T1000 (cell line): ENCODE data around the gene LBH.
A peak's percentile ranks its signal among the peaks of the same experiment; 100 is the strongest.
"Not testable (repeated sequence)": the region's sequence is repeated elsewhere in the genome, so short reads cannot be mapped to it uniquely, and the experiment has no call there.

Source experiments
- DNase-seq: peaks from one replicate; lab custom pipeline; 2025; ENCODE audit warnings: mixed read lengths; lab: John Stamatoyannopoulos, UW

Gene LBH

DNA sequence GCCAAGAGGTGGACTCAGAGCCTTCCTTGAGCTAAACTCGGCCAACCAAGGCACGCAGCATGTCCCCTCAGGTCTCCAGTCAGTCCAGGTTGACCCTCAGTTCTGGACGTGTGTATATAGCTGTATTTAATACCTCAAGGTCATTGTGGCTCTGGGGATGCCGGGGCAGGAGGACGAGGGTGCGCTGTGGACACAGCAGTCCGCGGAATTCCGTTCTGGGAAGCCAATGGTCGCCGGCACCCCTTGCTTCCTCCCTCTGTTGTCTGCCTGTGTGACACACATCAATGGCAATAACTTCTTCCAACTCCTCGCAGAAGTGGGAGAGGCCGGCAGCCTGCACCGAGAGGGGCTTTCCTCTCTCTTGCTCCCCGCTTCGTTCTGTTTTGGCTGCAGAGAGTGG is 27.7 kb downstream of the LBH start:
- no peak for DNase-seq

DNA sequence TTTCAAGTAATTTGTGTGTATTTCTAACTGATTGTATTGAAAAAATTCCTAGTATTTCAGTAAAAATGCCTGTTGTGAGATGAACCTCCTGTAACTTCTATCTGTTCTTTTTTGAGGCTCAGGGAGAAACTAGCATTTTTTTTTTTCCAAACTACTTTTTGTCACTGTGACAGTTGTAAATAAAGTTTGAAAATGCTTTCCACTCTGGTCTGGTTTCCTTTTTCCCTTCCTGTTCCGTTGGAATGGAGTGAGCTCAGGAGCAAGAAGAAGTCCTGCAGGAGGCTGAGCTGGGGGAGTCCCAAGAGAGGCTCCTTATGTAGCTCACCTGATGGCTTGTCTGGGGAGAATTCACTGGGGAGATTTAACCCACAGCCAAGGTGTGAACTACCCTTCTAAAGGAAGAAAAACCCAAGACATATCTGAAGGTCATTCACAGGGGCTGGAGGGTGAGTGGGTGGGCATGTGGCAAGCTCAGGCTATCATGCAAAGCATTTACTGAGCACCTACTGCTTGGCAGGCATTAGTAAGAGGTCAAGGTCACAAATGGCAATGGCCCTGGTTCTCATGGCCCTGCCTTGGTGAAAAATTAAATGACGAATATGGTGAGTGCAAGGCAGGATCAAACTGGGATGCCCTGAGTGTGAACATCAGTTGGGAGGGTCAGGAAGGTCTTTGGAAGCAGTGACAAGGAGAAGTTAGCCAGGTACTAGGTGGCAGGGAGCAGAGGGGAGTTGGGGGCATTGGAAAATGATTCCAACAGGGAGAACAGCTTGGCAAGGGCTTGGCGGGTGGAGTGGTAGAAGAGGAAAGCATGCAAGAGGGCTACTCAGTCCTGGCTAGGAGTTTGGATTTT is 28.7 kb downstream of the LBH start:
- no peak for DNase-seq

DNA sequence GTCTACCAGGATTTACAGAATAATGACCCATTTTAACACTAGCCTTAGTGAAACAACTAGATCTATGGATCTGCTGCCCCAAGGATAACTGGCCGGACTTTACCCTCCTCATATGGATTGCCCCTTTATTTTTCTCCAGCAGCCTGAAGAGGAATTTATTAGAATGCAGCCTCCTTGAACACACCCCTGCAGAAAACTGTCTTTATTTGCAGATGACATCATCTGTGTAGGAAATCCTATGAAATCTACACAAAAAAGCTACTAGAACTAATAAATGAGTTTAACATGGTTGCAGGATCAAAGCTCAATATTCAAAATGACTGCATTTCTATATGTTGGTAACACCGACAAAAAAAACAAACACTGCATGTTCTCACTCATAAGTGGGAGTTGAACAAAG is 29.6 kb downstream of the LBH start:
- DNase-seq = no peak

DNA sequence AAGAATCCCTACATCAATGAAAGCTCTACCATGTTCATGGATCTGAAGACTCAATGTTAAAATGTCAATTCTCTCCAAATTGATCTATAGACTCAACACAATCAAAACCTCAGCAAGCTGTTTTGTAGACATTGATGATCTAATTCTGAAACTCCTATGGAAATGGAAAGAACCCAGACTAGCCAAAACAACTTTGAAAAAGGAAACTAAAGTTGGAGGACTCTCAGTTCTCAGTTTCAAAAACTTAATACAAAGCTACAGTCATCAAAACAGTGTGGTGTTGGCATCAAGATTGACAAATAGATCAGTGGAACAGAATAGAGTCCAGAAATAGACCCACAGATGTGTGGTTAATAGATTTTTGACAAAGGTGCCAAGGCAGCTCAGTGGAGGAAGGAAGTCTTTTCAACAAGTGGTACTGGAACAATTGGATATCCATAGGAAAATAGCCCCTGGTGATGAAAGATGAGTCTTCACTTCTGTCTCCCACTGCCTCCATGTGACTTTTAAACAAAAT is 30.4 kb downstream of the LBH start:
- DNase-seq = no peak

DNA sequence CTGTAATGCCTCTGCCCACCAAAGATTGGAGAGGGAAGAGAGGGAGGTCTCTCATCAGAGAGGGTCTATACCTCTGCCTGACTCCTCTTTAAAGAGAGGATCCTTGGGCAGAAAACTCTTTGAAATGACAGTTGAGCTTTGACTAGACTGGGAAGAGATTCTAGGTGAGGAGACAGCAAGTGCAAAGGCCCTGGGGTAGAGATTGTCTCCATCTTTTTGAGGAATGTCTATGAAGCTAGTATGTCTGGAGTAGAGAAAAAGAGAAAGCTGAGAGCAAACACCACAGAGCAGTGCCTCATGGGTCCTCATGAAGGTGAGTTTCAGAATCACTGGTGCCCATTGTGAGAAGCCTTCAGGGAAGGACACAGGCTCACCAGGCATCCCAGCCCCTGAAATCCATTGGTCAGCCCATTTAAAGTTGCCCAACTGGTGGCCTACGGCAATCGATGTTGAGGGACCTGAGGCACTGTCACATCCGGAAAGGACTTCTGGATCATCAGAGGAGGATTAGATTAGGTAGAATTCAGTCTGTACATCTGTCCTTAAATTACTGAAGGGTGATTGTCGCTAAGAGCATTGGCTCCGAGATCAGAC is 31.5 kb downstream of the LBH start:
- DNase-seq = no peak

DNA sequence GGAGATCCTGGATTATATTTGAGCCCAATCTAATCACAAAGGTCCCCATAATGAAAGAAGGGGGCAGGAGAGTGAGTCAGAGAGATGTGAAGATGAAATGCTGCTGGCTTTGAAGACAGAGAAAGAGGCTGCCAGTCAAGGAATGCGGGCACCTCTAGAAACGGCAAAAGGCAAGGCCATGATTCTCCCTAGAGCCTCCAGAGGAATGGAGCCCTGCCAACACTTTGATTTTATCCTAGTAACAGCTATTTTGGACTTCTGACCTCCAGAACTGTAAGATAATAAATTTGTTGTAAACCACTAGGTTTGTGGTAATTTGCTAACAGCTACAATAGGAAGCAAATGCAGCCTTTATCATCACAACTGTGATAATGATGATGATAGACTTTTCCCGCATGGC is 32.9 kb downstream of the LBH start:
- DNase-seq = no peak

DNA sequence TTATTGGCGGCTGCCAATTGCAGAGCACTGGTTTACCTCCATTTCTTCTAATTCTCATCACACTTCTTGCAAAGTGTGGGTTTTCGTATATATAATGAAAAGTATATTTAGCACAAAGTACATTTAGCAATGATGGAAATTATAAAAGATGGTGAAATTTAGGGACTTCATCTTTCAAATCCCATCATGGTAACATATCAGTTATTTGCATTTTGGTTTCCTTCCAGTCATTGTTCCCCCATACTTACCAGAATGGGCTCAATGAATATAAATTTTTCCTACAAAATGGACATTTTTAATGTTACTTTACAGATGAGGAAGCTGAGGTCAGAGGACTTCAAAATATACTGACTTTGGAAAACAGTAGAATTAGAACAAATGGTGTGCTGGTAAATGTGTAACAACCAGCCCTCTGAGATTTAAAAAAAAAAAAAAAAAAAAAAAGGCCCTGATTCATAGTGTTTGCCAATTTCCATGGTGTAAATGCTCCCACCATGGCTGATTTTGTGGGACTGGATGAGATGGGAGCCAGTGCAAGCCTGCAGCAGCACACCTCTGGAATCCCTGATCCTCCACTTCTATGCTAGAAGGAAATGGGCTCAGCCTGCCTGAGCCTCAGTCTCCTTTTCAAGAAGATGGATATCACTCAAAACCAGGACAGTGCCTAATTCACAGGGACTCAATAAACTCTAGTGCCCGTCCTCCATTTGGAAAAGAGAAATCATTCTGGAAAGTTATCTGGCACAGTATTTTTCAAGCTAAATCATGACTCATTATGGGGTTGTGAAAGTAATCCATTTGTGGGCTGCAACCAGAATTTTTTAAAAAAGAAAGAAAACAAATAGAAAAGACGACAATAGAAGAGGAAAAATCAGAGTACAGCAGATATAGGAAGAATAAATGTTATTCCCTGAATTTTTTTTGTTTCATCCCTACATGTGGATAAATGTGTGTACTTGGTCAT is 34.0 kb downstream of the LBH start:
- no peak for DNase-seq

DNA sequence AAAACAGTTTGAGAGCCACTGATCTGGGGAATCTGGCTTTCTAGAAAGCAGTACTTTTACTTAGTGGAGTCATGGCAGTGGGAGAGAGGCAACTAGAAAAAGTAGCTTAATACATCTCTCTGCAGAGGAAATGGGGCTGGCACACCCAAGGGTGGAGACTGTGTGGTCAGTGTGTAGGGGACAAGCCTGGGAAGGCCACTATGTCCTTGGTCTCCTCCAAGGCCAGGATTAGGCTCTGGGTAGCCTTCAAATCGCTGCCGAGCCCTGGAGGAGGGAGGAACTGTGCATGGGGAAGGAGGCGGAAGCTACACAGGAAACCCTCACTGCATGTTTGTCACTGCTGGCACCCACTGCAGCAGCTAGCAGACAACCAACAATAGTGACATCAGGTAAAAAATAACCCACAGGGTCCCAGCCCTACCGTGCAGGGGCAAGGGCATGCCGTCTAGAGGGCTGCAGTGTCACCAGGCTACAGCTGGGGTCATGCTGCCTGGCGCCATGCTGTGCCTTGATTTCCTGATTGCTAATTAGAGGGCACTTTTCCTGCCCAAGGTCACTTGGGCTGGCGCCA is 34.8 kb downstream of the LBH start:
- no peak for DNase-seq

DNA sequence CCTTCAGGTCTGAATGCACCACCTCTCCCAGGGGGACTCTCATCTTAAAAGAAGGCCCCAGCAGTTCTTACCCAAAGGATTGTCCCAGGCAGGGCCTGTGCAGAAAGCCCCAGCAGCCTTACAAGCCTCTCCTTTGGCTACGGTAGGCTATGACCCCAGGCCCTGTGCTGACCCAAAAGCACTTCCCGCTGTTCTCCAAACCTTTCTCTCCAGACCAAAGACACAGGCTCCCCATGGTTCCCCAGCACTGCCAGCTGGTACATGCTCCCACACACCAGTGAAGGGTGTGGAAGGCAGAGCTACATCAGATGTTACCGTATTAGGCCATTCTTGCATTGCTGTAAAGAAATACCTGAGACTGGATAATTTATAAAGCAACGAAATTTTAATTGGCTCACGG is 35.4 kb downstream of the LBH start:
- no peak for DNase-seq

DNA sequence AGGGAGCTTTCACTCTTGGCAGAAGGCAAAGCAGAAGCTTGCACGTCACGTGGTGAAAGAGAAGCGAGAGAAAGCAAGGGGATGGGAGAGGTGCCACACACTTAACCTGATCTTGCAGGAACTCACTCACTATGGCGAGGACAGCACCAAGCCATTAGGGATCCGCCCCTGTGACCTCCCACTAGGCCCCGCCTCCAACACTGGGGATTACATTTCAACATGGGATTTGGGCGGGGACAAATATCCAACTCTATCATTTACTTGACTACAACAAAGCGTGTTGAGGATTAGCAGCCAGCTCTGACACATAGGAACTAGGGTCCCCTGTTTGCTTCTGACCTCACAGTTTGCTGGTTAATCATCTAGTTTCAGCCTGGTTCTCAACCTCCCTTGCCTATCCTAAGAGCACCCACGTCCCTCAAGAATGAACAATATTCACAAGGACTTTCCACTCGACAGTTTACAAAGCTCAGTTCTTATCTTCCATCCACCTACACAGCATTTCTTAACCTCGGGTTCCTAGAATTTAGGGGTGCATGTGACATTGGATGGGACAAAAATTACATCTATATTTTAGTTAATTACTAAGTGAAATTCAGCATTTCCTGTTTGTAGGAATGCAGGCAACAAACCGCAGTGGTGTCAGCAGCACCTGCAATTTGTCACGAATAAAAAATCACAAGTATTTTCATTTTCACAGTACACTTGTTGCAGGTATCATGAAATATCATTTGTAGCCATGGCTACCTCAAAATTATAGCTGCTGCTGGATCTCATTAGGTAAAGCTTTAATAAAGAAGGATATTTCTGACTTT is 36.0 kb downstream of the LBH start:
- DNase-seq = no peak

DNA sequence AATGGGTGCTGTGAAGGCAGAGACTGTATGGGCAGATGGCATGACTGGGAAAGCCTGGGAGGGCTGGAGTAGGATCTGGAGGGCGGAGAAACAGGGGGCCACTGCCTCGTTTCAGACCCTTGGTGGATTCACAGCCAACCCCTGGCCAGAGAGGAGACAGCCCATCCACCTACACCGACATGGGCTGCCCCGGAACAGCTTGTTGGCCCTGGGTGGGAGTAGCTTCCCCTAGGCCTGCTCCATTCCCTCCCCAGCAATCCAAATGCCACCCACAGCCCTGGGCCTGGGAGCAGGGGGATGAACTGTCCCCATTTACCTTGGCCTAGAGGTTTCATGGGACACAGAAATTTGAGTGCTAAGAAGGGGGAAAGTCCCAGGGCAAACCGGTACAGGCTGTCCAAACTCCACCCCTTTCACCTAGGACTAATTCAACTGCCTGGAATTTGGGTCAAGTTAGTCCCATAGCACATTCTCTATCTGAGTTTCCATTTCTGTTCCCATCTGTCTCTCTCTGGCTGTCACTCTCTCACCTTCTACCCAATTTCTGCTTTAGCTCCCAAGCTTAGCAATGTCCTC is 37.0 kb downstream of the LBH start:
- no peak for DNase-seq

DNA sequence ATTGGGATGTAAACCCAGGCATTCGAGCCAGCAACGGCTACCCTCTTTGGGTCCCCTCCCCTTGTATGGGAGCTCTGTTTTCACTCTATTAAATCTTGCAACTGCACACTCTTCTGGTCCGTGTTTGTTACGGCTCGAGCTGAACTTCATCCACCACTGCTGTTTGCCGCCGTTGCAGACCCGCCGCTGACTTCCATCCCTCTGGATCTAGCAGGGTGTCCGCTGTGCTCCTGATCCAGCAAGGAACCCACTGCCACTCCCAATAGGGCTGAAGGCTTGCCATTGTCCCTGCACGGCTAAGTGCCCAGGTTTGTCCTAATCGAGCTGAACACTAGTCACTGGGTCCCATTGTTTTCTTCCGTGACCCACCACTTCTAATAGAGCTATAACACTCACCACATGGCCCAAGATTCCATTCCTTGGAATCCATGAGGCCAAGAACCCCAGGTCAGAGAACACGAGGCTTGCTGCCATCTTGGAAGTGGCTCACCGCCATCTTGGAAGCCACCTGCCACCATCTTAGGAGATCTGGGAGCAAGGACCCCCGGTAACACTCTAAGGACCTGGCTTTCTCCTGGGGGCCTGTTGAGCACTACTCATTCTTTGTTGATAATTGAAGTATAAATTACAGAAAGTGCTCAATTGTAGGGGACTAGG is 37.9 kb downstream of the LBH start:
- DNase-seq = not testable (repeated sequence)

DNA sequence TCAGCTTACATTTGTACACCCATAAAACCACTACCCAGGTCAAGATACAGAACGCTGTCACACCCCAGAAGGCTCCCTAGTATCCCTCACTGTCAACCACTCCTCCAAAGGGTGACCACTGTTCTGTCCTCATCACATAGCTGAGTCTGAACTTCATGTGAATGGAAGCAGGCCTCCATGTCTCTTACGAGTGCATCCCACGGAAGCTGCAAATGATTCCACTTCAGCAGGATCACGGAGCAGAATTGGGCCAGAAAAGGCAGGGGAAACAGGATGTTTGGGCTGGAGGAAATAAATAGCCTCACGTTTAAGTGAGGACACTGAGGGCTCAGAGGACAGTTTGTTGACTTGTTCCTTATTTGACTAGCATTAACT is 38.4 kb downstream of the LBH start:
- DNase-seq = no peak

DNA sequence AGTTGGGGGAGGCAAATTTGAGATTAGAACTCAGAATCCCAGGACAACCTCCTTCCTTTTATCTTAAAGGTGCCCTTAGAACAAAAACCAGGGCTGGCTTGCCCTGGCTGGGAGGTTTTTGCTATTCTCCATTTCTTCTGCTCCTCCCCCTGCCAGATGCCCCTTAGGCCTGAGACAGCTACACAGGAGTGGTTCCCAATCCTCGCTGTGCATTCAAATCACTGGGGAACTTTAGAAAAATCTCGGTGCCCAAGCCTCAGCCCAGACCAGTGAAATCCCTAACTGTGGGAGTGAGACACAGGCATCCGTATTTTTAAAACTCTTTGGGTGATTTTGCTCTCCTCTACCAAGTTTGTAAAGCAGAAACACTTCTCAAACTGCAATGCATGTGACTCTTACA is 38.8 kb downstream of the LBH start:
- no peak for DNase-seq

DNA sequence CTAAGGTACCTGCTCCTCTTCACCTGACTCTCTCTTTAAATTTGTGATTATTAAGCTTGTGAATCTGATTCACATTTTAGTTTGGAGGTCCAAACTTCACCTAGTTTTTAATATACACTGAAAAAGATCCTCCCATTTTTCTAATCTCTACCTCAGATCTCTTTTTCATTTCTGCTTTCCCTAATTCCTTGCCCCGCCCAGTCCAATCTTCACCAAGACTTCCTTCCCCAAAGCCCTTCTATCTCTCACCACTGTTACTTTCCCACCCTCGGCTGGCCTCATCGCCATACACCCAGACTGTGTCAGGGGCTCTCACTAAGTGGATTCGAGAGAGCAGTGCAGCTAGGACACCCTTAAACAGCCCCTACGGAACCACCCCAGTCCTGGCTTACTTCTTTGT is 40.0 kb downstream of the LBH start:
- DNase-seq = no peak

DNA sequence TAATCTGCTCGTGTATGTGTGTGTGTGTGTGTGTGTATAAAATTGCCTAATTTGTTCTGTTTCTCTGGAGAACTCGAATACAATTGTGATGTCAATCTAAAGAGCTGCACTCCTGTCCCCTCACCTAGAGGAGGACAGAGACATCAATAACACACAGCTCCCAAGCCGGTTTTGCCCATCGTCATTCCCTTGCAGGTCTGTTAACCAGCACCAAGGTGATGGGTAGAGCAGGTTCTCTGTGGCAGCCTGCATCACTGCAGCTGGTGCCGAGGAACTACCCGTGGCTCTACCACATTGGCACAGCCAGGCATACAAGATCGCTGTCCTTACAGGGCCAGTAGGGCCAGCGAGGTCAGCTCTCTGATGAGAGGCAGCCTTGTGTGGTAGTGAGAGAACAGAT is 41.0 kb downstream of the LBH start:
- no peak for DNase-seq

DNA sequence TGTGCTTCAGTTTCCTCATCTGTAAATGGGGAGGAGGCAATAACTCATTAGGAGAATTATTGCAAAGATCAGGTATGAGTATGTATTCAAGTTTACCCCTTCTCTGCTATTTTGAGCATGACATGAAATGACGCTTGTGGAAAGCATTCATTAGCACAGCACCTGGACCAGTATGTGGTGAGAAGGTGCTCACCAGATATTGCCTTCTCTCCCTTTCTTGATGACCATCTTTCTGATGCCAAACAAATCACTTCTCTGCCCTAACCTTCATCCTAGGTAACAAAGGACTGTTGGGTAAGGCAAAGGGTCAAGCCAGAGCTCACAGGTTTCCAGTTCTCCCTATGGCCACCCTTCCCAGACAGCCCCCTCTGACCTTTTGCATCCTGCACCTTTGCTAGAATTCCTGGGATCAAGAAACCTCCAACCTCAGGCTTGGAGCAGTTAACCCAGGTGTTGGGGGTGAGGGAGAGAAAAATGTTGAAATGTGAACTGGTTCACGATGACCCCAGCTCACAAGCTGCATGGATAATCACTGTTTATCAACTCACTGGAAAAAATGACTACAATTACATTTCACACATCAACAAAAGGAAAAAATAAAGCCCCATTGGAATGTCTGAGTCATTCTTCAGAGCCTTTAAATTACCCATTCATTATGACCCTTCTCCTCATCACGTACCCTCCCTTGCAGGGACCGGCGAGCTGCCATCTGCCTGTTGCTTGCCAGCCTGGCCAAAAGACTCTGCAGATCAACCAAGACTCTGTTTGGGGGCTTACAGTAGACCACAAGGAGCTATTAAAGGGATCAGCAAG is 41.6 kb downstream of the LBH start:
- DNase-seq = peak; percentile 22

DNA sequence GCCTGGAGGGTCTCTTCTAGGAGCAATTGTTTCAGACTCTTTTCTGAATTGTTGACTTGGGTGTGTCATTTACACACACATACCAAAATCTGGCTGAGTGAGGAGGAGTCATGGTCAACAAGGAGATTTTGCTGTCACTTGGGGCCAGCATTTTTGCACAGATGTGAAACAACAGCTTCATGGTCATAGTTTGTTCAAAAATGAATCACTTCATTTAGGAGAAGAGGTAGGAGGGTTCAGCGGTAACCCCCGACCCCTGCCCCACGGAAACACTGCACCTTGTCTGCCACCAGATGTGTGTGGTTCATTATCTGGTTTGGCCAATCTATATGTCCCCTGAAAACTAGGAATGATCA is 42.2 kb downstream of the LBH start:
- DNase-seq = no peak

DNA sequence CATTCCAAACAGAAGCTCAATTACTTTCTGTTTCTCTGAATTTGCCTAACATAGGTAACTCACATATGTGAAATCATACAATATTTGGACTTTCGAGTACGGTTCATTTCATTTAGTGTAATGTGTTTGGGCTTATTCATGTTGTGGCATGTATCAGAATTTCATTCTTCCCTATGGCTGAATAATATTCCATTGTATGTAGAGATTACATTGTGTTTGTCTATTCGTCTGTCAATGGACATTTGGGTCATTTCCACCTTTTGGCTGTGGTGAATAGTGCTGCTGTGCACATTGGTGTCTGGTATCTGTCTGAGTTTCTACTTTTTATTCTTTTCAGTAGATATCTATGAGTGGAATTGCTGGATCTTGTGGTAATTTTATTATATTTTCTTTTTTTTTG is 43.9 kb downstream of the LBH start:
- no peak for DNase-seq

DNA sequence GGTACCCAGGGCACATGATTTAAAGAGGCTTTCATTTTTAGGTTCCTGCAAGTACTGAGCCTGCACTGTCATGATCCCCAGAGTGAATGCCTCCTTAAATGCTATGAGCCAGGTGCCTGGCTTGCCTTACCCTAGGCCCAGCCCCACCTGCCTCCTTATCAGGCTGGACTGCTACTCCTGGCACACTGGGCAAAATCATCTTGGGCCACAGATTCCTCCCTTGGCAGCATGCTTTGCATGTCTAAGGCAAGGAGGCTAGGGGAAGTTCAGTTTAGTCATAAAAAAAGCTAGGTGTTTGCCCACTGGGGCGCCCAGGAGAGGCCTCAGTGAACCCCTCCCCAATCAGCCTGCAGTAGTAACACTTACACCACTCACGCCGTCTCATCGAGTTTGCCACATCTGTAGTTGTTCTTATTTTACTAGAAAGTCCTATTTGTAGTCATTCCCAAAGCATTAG is 45.1 kb downstream of the LBH start:
- no peak for DNase-seq
